ENCODE measurements around the gene EBF4.

GRCh38 chr20:2643708-2644107 is 48.9 kb upstream of the EBF4 start:
- TF ChIP-seq CTCF (IDR thresholded peaks at IDR 0.05; ENCODE audit: insufficient read depth, low read length, poor library complexity, severe bottlenecking) (no peak), EZH2phosphoT487 (conservative IDR thresholded peaks at IDR 0.05; ENCODE audit: low read length) (no peak)

Measured in SU-DHL-6 (cell line).